Measurements from ENCODE around the gene KRTAP9-6. TPM values are rescaled to one million over a fixed set of nuclear protein-coding genes. Genes with fewer than 3 reads are reported as not detected.
"Not testable (repeated sequence)": the region's sequence is repeated elsewhere in the genome, so short reads cannot be mapped to it uniquely, and the experiment has no call there.

The KRTAP9-6 gene
- total RNA-seq, 1 experiment from 2014 or later: not detected

DNA sequence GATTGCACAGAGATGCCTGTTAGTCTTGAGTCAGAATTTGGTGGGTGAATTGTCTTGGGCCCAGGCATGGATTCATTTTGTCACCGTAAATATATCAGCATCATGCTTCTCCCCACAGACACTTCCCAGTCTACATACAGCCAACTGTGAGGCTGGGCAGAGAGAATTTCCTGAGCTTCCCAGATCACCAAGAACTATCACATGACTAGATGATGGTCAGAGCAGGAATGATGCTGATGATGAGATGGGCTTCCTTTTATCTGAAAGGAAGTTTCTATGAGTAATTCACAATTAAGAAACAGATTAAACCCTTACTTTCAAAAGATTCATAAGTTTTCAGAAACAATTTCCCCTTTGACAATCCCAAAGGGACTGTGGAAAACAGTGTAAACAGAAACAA lies 10.3 kb upstream of the KRTAP9-6 start:
- in situ Hi-C loops (cut with HindIII; ENCODE audit: low pct_unique_long_range_greater_than_20kb, low sequenced_read_pairs): no loop called here

DNA sequence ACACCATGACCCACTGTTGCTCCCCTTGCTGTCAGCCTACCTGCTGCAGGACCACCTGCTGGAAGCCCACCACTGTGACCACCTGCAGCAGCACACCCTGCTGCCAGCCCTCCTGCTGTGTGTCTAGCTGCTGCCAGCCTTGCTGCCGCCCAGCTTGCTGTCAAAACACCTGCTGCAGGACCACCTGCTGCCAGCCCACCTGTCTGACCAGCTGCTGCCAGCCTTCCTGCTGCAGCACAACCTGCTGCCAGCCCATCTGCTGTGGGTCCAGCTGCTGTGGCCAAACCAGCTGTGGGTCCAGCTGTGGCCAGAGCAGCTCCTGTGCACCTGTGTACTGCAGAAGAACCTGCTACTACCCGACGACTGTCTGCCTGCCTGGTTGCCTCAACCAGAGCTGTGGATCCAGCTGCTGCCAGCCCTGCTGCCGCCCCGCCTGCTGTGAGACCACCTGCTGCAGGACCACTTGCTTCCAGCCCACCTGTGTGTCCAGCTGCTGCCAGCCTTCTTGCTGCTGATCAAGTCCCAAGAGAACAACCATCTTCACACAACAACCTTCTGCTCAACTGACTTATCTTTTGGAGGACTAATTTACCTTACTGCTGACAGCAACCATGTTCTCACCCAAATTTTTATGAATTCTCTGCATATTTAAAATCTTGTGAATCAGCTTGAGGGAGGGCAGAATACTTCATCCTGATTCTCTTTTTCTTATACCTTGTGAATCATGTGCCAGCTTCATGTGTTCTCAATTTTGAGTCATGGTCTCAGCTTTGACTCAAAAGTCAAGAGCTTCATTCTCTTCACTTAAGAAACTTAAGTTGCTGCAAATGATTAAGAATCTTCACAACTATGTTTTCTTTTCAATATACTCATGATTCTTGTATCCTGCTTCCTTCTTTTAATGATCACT lies 9.5 kb upstream of the KRTAP9-6 start, which contains the start of gene KRTAP9-9:
TSS of gene KRTAP9-9 (plus strand) at position 4 of the 910 bp plus-strand sequence.
- ATAC-seq, POLR2A ChIA-PET: not testable (repeated sequence)
- H3K27me3 ChIP-seq (ENCODE audit: control insufficient read depth, insufficient read depth, low read length): peaks cover 30% of the 10 kb centered on the region

More for the DNA sequence above, 10.3 kb upstream of the KRTAP9-6 start:
- no peaks in the 10 kb centered on the region for H3K4me1 ChIP-seq (ENCODE audit: control insufficient read depth, insufficient read depth, low read length)
- POLR2A ChIA-PET: no interaction called here
- DNase-seq (ENCODE audit: low read depth, low spot score) (no peak), ATAC-seq (no peak)
- intact Hi-C loops (cut with micrococcal nuclease; ENCODE audit: unreplicated experiment): no loop called here
- no peak overlapping the region for H3K4me3 ChIP-seq (ENCODE audit: low read depth in 2 of 2, low read length in 2 of 2)
- H3K27ac ChIP-seq (ENCODE audit: low read length): no peak overlapping the region
- H3K27me3 ChIP-seq (ENCODE audit: control insufficient read depth, insufficient read depth, low read length): peaks cover 34% of the 10 kb centered on the region
- CTCF ChIA-PET: no interaction called here
- no TSS peak for BruUV-seq (replicated peaks)
- no peaks in the 10 kb centered on the region for H3K9me3 ChIP-seq (ENCODE audit: control insufficient read depth, insufficient read depth, low read depth, low read length)
- TF ChIP-seq SIN3A (IDR thresholded peaks at IDR 0.05; ENCODE audit: borderline replicate concordance, insufficient read depth, low read depth, low read length) (no peak), TCF7L2 (IDR thresholded peaks at IDR 0.05; ENCODE audit: low read depth, low read length) (no peak), POLR2AphosphoS5 (IDR thresholded peaks at IDR 0.05; ENCODE audit: low read depth, low read length) (no peak)
- TF ChIP-seq, protein P1, sequence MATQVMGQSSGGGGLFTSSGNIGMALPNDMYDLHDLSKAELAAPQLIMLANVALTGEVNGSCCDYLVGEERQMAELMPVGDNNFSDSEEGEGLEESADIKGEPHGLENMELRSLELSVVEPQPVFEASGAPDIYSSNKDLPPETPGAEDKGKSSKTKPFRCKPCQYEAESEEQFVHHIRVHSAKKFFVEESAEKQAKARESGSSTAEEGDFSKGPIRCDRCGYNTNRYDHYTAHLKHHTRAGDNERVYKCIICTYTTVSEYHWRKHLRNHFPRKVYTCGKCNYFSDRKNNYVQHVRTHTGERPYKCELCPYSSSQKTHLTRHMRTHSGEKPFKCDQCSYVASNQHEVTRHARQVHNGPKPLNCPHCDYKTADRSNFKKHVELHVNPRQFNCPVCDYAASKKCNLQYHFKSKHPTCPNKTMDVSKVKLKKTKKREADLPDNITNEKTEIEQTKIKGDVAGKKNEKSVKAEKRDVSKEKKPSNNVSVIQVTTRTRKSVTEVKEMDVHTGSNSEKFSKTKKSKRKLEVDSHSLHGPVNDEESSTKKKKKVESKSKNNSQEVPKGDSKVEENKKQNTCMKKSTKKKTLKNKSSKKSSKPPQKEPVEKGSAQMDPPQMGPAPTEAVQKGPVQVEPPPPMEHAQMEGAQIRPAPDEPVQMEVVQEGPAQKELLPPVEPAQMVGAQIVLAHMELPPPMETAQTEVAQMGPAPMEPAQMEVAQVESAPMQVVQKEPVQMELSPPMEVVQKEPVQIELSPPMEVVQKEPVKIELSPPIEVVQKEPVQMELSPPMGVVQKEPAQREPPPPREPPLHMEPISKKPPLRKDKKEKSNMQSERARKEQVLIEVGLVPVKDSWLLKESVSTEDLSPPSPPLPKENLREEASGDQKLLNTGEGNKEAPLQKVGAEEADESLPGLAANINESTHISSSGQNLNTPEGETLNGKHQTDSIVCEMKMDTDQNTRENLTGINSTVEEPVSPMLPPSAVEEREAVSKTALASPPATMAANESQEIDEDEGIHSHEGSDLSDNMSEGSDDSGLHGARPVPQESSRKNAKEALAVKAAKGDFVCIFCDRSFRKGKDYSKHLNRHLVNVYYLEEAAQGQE (IDR thresholded peaks at IDR 0.05; ENCODE audit: insufficient read depth in 1 of 2, low read depth in 2 of 2, low read length in 1 of 2): no peak
- TF ChIP-seq, protein P2, sequence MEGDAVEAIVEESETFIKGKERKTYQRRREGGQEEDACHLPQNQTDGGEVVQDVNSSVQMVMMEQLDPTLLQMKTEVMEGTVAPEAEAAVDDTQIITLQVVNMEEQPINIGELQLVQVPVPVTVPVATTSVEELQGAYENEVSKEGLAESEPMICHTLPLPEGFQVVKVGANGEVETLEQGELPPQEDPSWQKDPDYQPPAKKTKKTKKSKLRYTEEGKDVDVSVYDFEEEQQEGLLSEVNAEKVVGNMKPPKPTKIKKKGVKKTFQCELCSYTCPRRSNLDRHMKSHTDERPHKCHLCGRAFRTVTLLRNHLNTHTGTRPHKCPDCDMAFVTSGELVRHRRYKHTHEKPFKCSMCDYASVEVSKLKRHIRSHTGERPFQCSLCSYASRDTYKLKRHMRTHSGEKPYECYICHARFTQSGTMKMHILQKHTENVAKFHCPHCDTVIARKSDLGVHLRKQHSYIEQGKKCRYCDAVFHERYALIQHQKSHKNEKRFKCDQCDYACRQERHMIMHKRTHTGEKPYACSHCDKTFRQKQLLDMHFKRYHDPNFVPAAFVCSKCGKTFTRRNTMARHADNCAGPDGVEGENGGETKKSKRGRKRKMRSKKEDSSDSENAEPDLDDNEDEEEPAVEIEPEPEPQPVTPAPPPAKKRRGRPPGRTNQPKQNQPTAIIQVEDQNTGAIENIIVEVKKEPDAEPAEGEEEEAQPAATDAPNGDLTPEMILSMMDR (IDR thresholded peaks at IDR 0.05): no peak
- H3K36me3 ChIP-seq (ENCODE audit: control insufficient read depth, insufficient read depth, low read length): no peaks in the 10 kb centered on the region

GRCh38 chr17:41256291-41256685 lies 8.9 kb upstream of the KRTAP9-6 start:
- intact Hi-C loops (cut with micrococcal nuclease; ENCODE audit: unreplicated experiment): no loop called here
- Histone ChIP-seq H3K4me1 (ENCODE audit: control insufficient read depth, insufficient read depth, low read length) (no peaks in the 10 kb centered on the region), H3K27ac (ENCODE audit: low read length) (no peak overlapping the region), H3K4me3 (ENCODE audit: low read depth in 2 of 2, low read length in 2 of 2) (no peak overlapping the region), H3K36me3 (ENCODE audit: control insufficient read depth, insufficient read depth, low read length) (no peaks in the 10 kb centered on the region), H3K9me3 (ENCODE audit: control insufficient read depth, insufficient read depth, low read depth, low read length) (no peaks in the 10 kb centered on the region), H3K27me3 (ENCODE audit: control insufficient read depth, insufficient read depth, low read length) (peaks cover 27% of the 10 kb centered on the region)
- TF ChIP-seq, protein P1 (IDR thresholded peaks at IDR 0.05; ENCODE audit: insufficient read depth in 1 of 2, low read depth in 2 of 2, low read length in 1 of 2): no peak
- TF ChIP-seq, protein P2 (IDR thresholded peaks at IDR 0.05): no peak
- TF ChIP-seq SIN3A (IDR thresholded peaks at IDR 0.05; ENCODE audit: borderline replicate concordance, insufficient read depth, low read depth, low read length): no peak
- no peak for TF ChIP-seq TCF7L2 (IDR thresholded peaks at IDR 0.05; ENCODE audit: low read depth, low read length)
- no peak for TF ChIP-seq POLR2AphosphoS5 (IDR thresholded peaks at IDR 0.05; ENCODE audit: low read depth, low read length)
- in situ Hi-C loops (cut with HindIII; ENCODE audit: low pct_unique_long_range_greater_than_20kb, low sequenced_read_pairs): no loop called here
- ChIA-PET CTCF (no interaction called here), POLR2A (no interaction called here)
- DNase-seq (ENCODE audit: low read depth, low spot score): no peak
- BruUV-seq (replicated peaks): no TSS peak
- ATAC-seq: no peak

More for the DNA sequence above, 9.5 kb upstream of the KRTAP9-6 start, which contains the start of gene KRTAP9-9:
- BruUV-seq (replicated peaks); H3K36me3 ChIP-seq (ENCODE audit: control insufficient read depth, insufficient read depth, low read length); H3K4me3 ChIP-seq (ENCODE audit: low read depth in 2 of 2, low read length in 2 of 2); CTCF ChIA-PET; H3K9me3 ChIP-seq (ENCODE audit: control insufficient read depth, insufficient read depth, low read depth, low read length); H3K27ac ChIP-seq (ENCODE audit: low read length); in situ Hi-C loops (cut with HindIII; ENCODE audit: low pct_unique_long_range_greater_than_20kb, low sequenced_read_pairs); H3K4me1 ChIP-seq (ENCODE audit: control insufficient read depth, insufficient read depth, low read length); intact Hi-C loops (cut with micrococcal nuclease; ENCODE audit: unreplicated experiment); DNase-seq (ENCODE audit: low read depth, low spot score): not testable (repeated sequence)

Measured in Panc1 (cell line).